Medulla oblongata (tissue), 1 donor: ENCODE data around the gene ATRNL1.

ENCODE experiments used
- DNase-seq: peaks from one replicate; pipeline ENCODE4 v3.0.0-alpha.2; 2015; ENCODE audit errors: extremely low spot score

The ATRNL1 gene

GRCh38 chr10:115846528-115846927 lies 753.4 kb downstream of the ATRNL1 start:
- no peak for DNase-seq

- DNase-seq, result no peak
These were observed 756.0 kb downstream of the ATRNL1 start for GRCh38 chr10:115849197-115849596.

- DNase-seq, result no peak
These were observed 757.5 kb downstream of the ATRNL1 start for GRCh38 chr10:115850666-115851065.

GRCh38 chr10:115851695-115852094 lies 758.5 kb downstream of the ATRNL1 start:
- no peak for DNase-seq

GRCh38 chr10:115854740-115855435 lies 761.7 kb downstream of the ATRNL1 start:
- DNase-seq, result no peak

GRCh38 chr10:115856580-115856979 lies 763.4 kb downstream of the ATRNL1 start:
- DNase-seq, result no peak

GRCh38 chr10:115857856-115858255 lies 764.7 kb downstream of the ATRNL1 start:
- DNase-seq, result no peak

GRCh38 chr10:115860182-115861107 lies 767.3 kb downstream of the ATRNL1 start:
- no peak for DNase-seq

GRCh38 chr10:115861455-115861854 lies 768.3 kb downstream of the ATRNL1 start:
- DNase-seq, result no peak

GRCh38 chr10:115861864-115862263 lies 768.7 kb downstream of the ATRNL1 start:
- no peak for DNase-seq

- no peak for DNase-seq
These were observed 773.0 kb downstream of the ATRNL1 start for GRCh38 chr10:115866174-115866573.

- DNase-seq, result no peak
These were observed 773.5 kb downstream of the ATRNL1 start for GRCh38 chr10:115866691-115867090.

GRCh38 chr10:115867305-115867704 lies 774.1 kb downstream of the ATRNL1 start:
- DNase-seq, result no peak

GRCh38 chr10:115871855-115872254 lies 778.7 kb downstream of the ATRNL1 start:
- DNase-seq, result no peak

GRCh38 chr10:115875172-115875571 lies 782.0 kb downstream of the ATRNL1 start:
- no peak for DNase-seq

- DNase-seq, result no peak
These were observed 786.4 kb downstream of the ATRNL1 start for GRCh38 chr10:115879372-115880089.

- DNase-seq, result no peak
These were observed 788.9 kb downstream of the ATRNL1 start for GRCh38 chr10:115882021-115882420.

GRCh38 chr10:115883372-115883771 lies 790.2 kb downstream of the ATRNL1 start:
- DNase-seq, result no peak

GRCh38 chr10:115884331-115884730 lies 791.2 kb downstream of the ATRNL1 start:
- no peak for DNase-seq

GRCh38 chr10:115895166-115895565 lies 802.0 kb downstream of the ATRNL1 start:
- DNase-seq, result no peak

- DNase-seq, result no peak
These were observed 805.1 kb downstream of the ATRNL1 start for GRCh38 chr10:115898242-115898641.

- no peak for DNase-seq
These were observed 809.4 kb downstream of the ATRNL1 start for GRCh38 chr10:115902596-115902995.
